Urothelium cell line (cell line): ENCODE measurements around the gene PCBP3.
"Not testable (repeated sequence)": the region's sequence is repeated elsewhere in the genome, so short reads cannot be mapped to it uniquely, and the experiment has no call there.

ENCODE experiments used
- DNase-seq: peaks from one replicate; pipeline ENCODE4 v3.0.0; 2011; ENCODE audit warnings: low spot score, mixed read lengths
- FAIRE-seq: peaks from 2 replicates; lab custom pipeline; 2011; peaks lifted over from hg19 to GRCh38; lab: Jason Lieb, UNC

Gene PCBP3

GRCh38 chr21:45643021-45643980 is at the start of gene PCBP3:
PCBP3 (plus strand) TSS chr21:45643725; CDS start chr21:45850086, 206,361 bp downstream.
- FAIRE-seq (no peak), DNase-seq (no peak)

GRCh38 chr21:45594721-45595489 is 48.6 kb upstream of the PCBP3 start:
- FAIRE-seq (no peak), DNase-seq (no peak)

- no peak for DNase-seq
Measured at GRCh38 chr21:45595574-45596295, 47.8 kb upstream of the PCBP3 start.

GRCh38 chr21:45596704-45597318 is 46.7 kb upstream of the PCBP3 start:
- FAIRE-seq, result no peak
- peak; percentile 69 for DNase-seq

More at GRCh38 chr21:45595574-45596295, 47.8 kb upstream of the PCBP3 start:
- FAIRE-seq, result no peak

- no peak for FAIRE-seq
- no peak for DNase-seq
Measured at GRCh38 chr21:45598109-45598508, 45.4 kb upstream of the PCBP3 start.

GRCh38 chr21:45598666-45599065 is 44.9 kb upstream of the PCBP3 start:
- FAIRE-seq (no peak), DNase-seq (no peak)

GRCh38 chr21:45599146-45599581 is 44.4 kb upstream of the PCBP3 start:
- DNase-seq (no peak), FAIRE-seq (no peak)

- DNase-seq (no peak), FAIRE-seq (no peak)
Measured at GRCh38 chr21:45600248-45600647, 43.3 kb upstream of the PCBP3 start.

- DNase-seq (no peak), FAIRE-seq (no peak)
Measured at GRCh38 chr21:45601551-45601950, 42.0 kb upstream of the PCBP3 start.

GRCh38 chr21:45602106-45602505 is 41.4 kb upstream of the PCBP3 start:
- no peak for FAIRE-seq

GRCh38 chr21:45603481-45603880 is 40.0 kb upstream of the PCBP3 start:
- DNase-seq (no peak), FAIRE-seq (no peak)

More at GRCh38 chr21:45602106-45602505, 41.4 kb upstream of the PCBP3 start:
- DNase-seq, result no peak

GRCh38 chr21:45604681-45605080 is 38.8 kb upstream of the PCBP3 start:
- FAIRE-seq, result peak; percentile 63
- not testable (repeated sequence) for DNase-seq

GRCh38 chr21:45607021-45607908 is 36.3 kb upstream of the PCBP3 start:
- DNase-seq (peak; percentile 64), FAIRE-seq (peak; percentile 61)

GRCh38 chr21:45607909-45608295 is 35.6 kb upstream of the PCBP3 start:
- DNase-seq (no peak), FAIRE-seq (no peak)

GRCh38 chr21:45608747-45609470 is 34.6 kb upstream of the PCBP3 start:
- not testable (repeated sequence) for FAIRE-seq

GRCh38 chr21:45609616-45610015 is 33.9 kb upstream of the PCBP3 start:
- DNase-seq, result not testable (repeated sequence)

More at GRCh38 chr21:45608747-45609470, 34.6 kb upstream of the PCBP3 start:
- not testable (repeated sequence) for DNase-seq

GRCh38 chr21:45611296-45611695 is 32.2 kb upstream of the PCBP3 start:
- DNase-seq (no peak), FAIRE-seq (no peak)

More at GRCh38 chr21:45609616-45610015, 33.9 kb upstream of the PCBP3 start:
- not testable (repeated sequence) for FAIRE-seq

- FAIRE-seq, result peak; percentile 58
- peak; percentile 68 for DNase-seq
Measured at GRCh38 chr21:45611939-45612664, 31.4 kb upstream of the PCBP3 start.
